Inflammatory macrophage (primary cell): ENCODE results near the gene RHBDF1.

Experiments
- DNase-seq, 2 donors: peaks; one replicate each; pipeline ENCODE4 v3.0.0-alpha.2; 2020 to 2022

The RHBDF1 gene

GRCh38 chr16:74747-75334 lies 2.4 kb upstream of the RHBDF1 start:
- no peak for DNase-seq

- no peak for DNase-seq
Measured at GRCh38 chr16:74051-74746, 1.8 kb upstream of the RHBDF1 start.

GRCh38 chr16:71540-72401 lies 660 bp downstream of the RHBDF1 start:
- peak in 1 of 2 donors; percentile 13 for DNase-seq

GRCh38 chr16:71210-71539 lies 1.3 kb downstream of the RHBDF1 start:
- no peak for DNase-seq

- no peak for DNase-seq
Measured at GRCh38 chr16:69181-69580, 3.2 kb downstream of the RHBDF1 start.

- no peak for DNase-seq
Measured at GRCh38 chr16:67884-68789, 4.3 kb downstream of the RHBDF1 start.

GRCh38 chr16:67183-67791 lies 5.1 kb downstream of the RHBDF1 start:
- DNase-seq, result no peak

- DNase-seq, result no peak
Measured at GRCh38 chr16:66309-67182, 5.9 kb downstream of the RHBDF1 start.

GRCh38 chr16:65745-66144 lies 6.7 kb downstream of the RHBDF1 start:
- DNase-seq, result peak; percentile 78 to 84

GRCh38 chr16:64914-65255 lies 7.5 kb downstream of the RHBDF1 start:
- DNase-seq, result no peak

GRCh38 chr16:63998-64913 lies 8.2 kb downstream of the RHBDF1 start:
- no peak for DNase-seq

GRCh38 chr16:63466-63865 lies 9.0 kb downstream of the RHBDF1 start:
- no peak for DNase-seq

- DNase-seq, result no peak
Measured at GRCh38 chr16:62968-63391, 9.5 kb downstream of the RHBDF1 start.

- no peak for DNase-seq
Measured at GRCh38 chr16:62283-62967, 10.0 kb downstream of the RHBDF1 start.

- DNase-seq, result no peak
Measured at GRCh38 chr16:61879-62281, 10.6 kb downstream of the RHBDF1 start.

GRCh38 chr16:60929-61878 lies 11.2 kb downstream of the RHBDF1 start:
- DNase-seq, result no peak

GRCh38 chr16:60166-60565 lies 12.3 kb downstream of the RHBDF1 start:
- DNase-seq, result no peak

GRCh38 chr16:59440-60059 lies 12.9 kb downstream of the RHBDF1 start:
- DNase-seq, result no peak
